ENCODE measurements around the gene TNFRSF25.

DNA sequence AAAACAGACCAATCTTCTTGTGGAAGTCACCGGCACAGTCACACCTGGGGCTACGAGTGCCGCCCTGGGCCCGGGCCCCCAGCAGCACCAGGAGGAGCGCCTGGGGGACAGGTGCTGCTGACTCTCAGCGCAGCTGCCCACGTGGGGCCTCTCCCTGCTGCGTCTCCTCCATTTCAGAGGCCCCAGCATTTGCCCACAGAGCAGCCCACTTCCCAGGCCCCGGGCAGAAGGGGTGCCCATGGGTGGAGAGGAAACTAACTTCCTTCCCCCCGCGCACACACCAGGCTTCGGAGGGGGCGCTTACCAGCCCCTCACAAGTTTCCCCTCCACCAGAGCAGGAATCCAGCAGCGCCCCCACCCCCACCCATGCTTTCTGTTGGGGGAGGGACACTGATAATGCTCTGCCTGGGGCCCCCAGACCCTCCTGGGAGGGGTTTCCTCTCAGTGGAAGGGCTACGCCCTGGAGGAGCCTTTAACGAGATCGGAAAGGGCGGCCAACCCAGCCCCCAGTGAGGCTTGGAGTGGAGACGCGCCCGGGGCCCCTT is 440 bp downstream of the TNFRSF25 start:
- TF ChIP-seq, protein P1, sequence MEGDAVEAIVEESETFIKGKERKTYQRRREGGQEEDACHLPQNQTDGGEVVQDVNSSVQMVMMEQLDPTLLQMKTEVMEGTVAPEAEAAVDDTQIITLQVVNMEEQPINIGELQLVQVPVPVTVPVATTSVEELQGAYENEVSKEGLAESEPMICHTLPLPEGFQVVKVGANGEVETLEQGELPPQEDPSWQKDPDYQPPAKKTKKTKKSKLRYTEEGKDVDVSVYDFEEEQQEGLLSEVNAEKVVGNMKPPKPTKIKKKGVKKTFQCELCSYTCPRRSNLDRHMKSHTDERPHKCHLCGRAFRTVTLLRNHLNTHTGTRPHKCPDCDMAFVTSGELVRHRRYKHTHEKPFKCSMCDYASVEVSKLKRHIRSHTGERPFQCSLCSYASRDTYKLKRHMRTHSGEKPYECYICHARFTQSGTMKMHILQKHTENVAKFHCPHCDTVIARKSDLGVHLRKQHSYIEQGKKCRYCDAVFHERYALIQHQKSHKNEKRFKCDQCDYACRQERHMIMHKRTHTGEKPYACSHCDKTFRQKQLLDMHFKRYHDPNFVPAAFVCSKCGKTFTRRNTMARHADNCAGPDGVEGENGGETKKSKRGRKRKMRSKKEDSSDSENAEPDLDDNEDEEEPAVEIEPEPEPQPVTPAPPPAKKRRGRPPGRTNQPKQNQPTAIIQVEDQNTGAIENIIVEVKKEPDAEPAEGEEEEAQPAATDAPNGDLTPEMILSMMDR (IDR thresholded peaks at IDR 0.05; ENCODE audit: borderline replicate concordance, extremely low read depth, low read length, poor library complexity, severe bottlenecking), result no peak
- TF ChIP-seq EZH2 (IDR thresholded peaks at IDR 0.05; ENCODE audit: borderline replicate concordance, low read depth, low read length, severe bottlenecking), result no peak

Measured in DND-41 (cell line).